ENCODE results near the gene ASCC3.
A peak's percentile ranks its signal among the peaks of the same experiment; 100 is the strongest.

Gene ASCC3

GRCh38 chr6:100633096-100633777, 247.9 kb downstream of the ASCC3 start:
- DNase-seq: no peak

- DNase-seq: no peak
Measured at GRCh38 chr6:100630536-100630935, 250.6 kb downstream of the ASCC3 start.

GRCh38 chr6:100627911-100628758, 253.0 kb downstream of the ASCC3 start:
- DNase-seq: no peak

GRCh38 chr6:100626721-100627120, 254.4 kb downstream of the ASCC3 start:
- DNase-seq: no peak

GRCh38 chr6:100622907-100623692, 258.0 kb downstream of the ASCC3 start:
- no peak for DNase-seq

GRCh38 chr6:100620085-100620840, 260.9 kb downstream of the ASCC3 start:
- DNase-seq: no peak

- DNase-seq: no peak
Measured at GRCh38 chr6:100618351-100618671, 262.8 kb downstream of the ASCC3 start.

- no peak for DNase-seq
Measured at GRCh38 chr6:100617633-100618350, 263.3 kb downstream of the ASCC3 start.

GRCh38 chr6:100614933-100615332, 266.2 kb downstream of the ASCC3 start:
- DNase-seq: no peak

- no peak for DNase-seq
Measured at GRCh38 chr6:100614386-100614785, 266.7 kb downstream of the ASCC3 start.

GRCh38 chr6:100613656-100614055, 267.5 kb downstream of the ASCC3 start:
- no peak for DNase-seq

- no peak for DNase-seq
Measured at GRCh38 chr6:100612094-100612493, 269.0 kb downstream of the ASCC3 start.

- no peak for DNase-seq
Measured at GRCh38 chr6:100599088-100599770, 281.9 kb downstream of the ASCC3 start.

GRCh38 chr6:100595456-100595855, 285.7 kb downstream of the ASCC3 start:
- no peak for DNase-seq

GRCh38 chr6:100593522-100593921, 287.6 kb downstream of the ASCC3 start:
- no peak for DNase-seq

GRCh38 chr6:100592929-100593328, 288.2 kb downstream of the ASCC3 start:
- DNase-seq: peak; percentile 96

GRCh38 chr6:100577425-100577824, 303.7 kb downstream of the ASCC3 start:
- no peak for DNase-seq

GRCh38 chr6:100575921-100576320, 305.2 kb downstream of the ASCC3 start:
- no peak for DNase-seq

GRCh38 chr6:100574836-100575235, 306.3 kb downstream of the ASCC3 start:
- DNase-seq: no peak

GRCh38 chr6:100573166-100573565, 308.0 kb downstream of the ASCC3 start:
- no peak for DNase-seq

GRCh38 chr6:100568255-100568654, 312.9 kb downstream of the ASCC3 start:
- DNase-seq: no peak

- no peak for DNase-seq
Measured at GRCh38 chr6:100566563-100566962, 314.6 kb downstream of the ASCC3 start.
